H9 (cell line): Measurements from ENCODE around the gene MPV17L2. TPM values are rescaled to one million over a fixed set of nuclear protein-coding genes. Genes with fewer than 3 reads are reported as not detected.
A peak's percentile ranks its signal among the peaks of the same experiment; 100 is the strongest.

Experiments used
- DNase-seq: peaks from one replicate; pipeline ENCODE4 v3.0.0-alpha.2; 2017
- H2AFZ ChIP-seq: one replicate; pipeline ENCODE4 v1.6.1; 2013; ENCODE audit warnings: mild to moderate bottlenecking, low read length, control low read depth, moderate library complexity
- H2AK5ac ChIP-seq: 2 replicates; pipeline ENCODE4 v1.6.1; 2013; ENCODE audit warnings: low read length, control low read depth, mixed read lengths; ENCODE audit not compliant: insufficient read length
- H2BK120ac ChIP-seq: one replicate; pipeline ENCODE4 v1.6.1; 2013; ENCODE audit warnings: low read depth, mild to moderate bottlenecking, low read length, control low read depth, inconsistent platforms; ENCODE audit not compliant: poor library complexity, severe bottlenecking
- H2BK12ac ChIP-seq: 2 replicates; pipeline ENCODE4 v1.6.1; 2013; ENCODE audit warnings: low read length, control low read depth, mixed read lengths, low read depth; ENCODE audit not compliant: insufficient read length
- H2BK15ac ChIP-seq: 2 replicates; pipeline ENCODE4 v1.6.1; 2013; ENCODE audit warnings: low read depth, low read length, control low read depth
- H2BK20ac ChIP-seq: one replicate; pipeline ENCODE4 v1.6.1; 2013; ENCODE audit warnings: low read depth, mild to moderate bottlenecking, low read length, control low read depth, inconsistent platforms; ENCODE audit not compliant: poor library complexity, severe bottlenecking
- H2BK5ac ChIP-seq: 2 replicates; pipeline ENCODE4 v1.6.1; 2013; ENCODE audit warnings: low read length, control low read depth, mixed read lengths; ENCODE audit not compliant: insufficient read length
- H3K14ac ChIP-seq: 2 replicates; pipeline ENCODE4 v1.6.1; 2013; ENCODE audit warnings: low read length, control low read depth; ENCODE audit not compliant: insufficient read depth
- H3K18ac ChIP-seq: 2 replicates; pipeline ENCODE4 v1.6.1; 2013; ENCODE audit warnings: low read depth, mild to moderate bottlenecking, mixed read lengths, low read length, control low read depth; ENCODE audit not compliant: insufficient read length
- H3K23ac ChIP-seq: 2 replicates; pipeline ENCODE4 v1.6.1; 2013; ENCODE audit warnings: low read length, control low read depth, mixed read lengths, low read depth; ENCODE audit not compliant: insufficient read length
- H3K23me2 ChIP-seq: 2 replicates; pipeline ENCODE4 v1.6.1; 2013; ENCODE audit warnings: low read depth, mild to moderate bottlenecking, mixed read lengths, low read length, control low read depth; ENCODE audit not compliant: insufficient read length, poor library complexity, severe bottlenecking
- H3K27ac ChIP-seq: 2 replicates; pipeline ENCODE4 v1.5.1; 2013; ENCODE audit warnings: low read length, control low read depth, mixed read lengths, low read depth; ENCODE audit not compliant: insufficient read length
- H3K27me3 ChIP-seq: 2 replicates; pipeline ENCODE4 v1.6.1; 2013; ENCODE audit warnings: low read length, control low read depth, inconsistent platforms; ENCODE audit not compliant: insufficient read depth
- H3K4ac ChIP-seq: 2 replicates; pipeline ENCODE4 v1.6.1; 2013; ENCODE audit warnings: low read depth, mild to moderate bottlenecking, control low read depth, inconsistent platforms, low read length, moderate library complexity
- H3K4me1 ChIP-seq: 2 replicates; pipeline ENCODE4 v1.6.1; 2013; ENCODE audit warnings: low read length, control low read depth, inconsistent platforms; ENCODE audit not compliant: insufficient read depth
- H3K4me2 ChIP-seq: 2 replicates; pipeline ENCODE4 v1.6.1; 2013; ENCODE audit warnings: low read length, control low read depth, mixed read lengths; ENCODE audit not compliant: insufficient read length, insufficient read depth
- H3K56ac ChIP-seq: 2 replicates; pipeline ENCODE4 v1.6.1; 2013; ENCODE audit warnings: low read depth, mild to moderate bottlenecking, mixed read lengths, low read length, control low read depth; ENCODE audit not compliant: insufficient read length
- H3K79me1 ChIP-seq: 2 replicates; pipeline ENCODE4 v1.6.1; 2013; ENCODE audit warnings: low read depth, mild to moderate bottlenecking, moderate library complexity, low read length, control low read depth, inconsistent platforms; ENCODE audit not compliant: insufficient read depth, poor library complexity, severe bottlenecking
- H3K79me2 ChIP-seq: 2 replicates; pipeline ENCODE4 v1.6.1; 2013; ENCODE audit warnings: low read length, control low read depth, inconsistent platforms; ENCODE audit not compliant: insufficient read depth
- H3K9ac ChIP-seq: 2 replicates; pipeline ENCODE4 v1.6.1; 2013; ENCODE audit warnings: low read length, control low read depth, mixed read lengths; ENCODE audit not compliant: insufficient read length; ENCODE audit errors: extremely low read depth
- H3K9me3 ChIP-seq: one replicate; pipeline ENCODE4 v1.6.1; 2013; ENCODE audit warnings: low read depth, low read length, inconsistent platforms; ENCODE audit not compliant: control insufficient read depth
- H3T11ph ChIP-seq: one replicate; pipeline ENCODE4 v1.6.1; 2013; ENCODE audit warnings: mild to moderate bottlenecking, low read length, control low read depth, inconsistent platforms
- H4K20me1 ChIP-seq: one replicate; pipeline ENCODE4 v1.6.1; 2013; ENCODE audit not compliant: control insufficient read depth, insufficient read length, insufficient read depth
- H4K5ac ChIP-seq: 2 replicates; pipeline ENCODE4 v1.6.1; 2013; ENCODE audit warnings: low read depth, mild to moderate bottlenecking, mixed read lengths, low read length, control low read depth; ENCODE audit not compliant: insufficient read length
- H4K8ac ChIP-seq: replicated peaks from 2 replicates; pipeline ENCODE4 v1.6.1; 2013; ENCODE audit warnings: low read length, control low read depth, mixed read lengths, low read depth; ENCODE audit not compliant: insufficient read length
- H4K91ac ChIP-seq: 2 replicates; pipeline ENCODE4 v1.6.1; 2013; ENCODE audit warnings: low read depth, mild to moderate bottlenecking, moderate library complexity, mixed read lengths, low read length, control low read depth; ENCODE audit not compliant: insufficient read length
- H3K27ac Mint-ChIP-seq, 3 experiments: 2 replicates in 2 of 3; 3 replicates in 1 of 3; pipeline ENCODE4 v1.8.0; 2020 to 2021; ENCODE audit warnings: mixed read lengths in 3 of 3, mild to moderate bottlenecking in 1 of 3, moderate library complexity in 1 of 3
- H3K27me3 Mint-ChIP-seq: 2 replicates; pipeline ENCODE4 v1.8.0; 2021; ENCODE audit warnings: low read depth, mild to moderate bottlenecking, moderate library complexity, mixed read lengths
- H3K36me3 Mint-ChIP-seq, 3 experiments: 2 replicates in 2 of 3; 3 replicates in 1 of 3; pipeline ENCODE4 v1.8.0; 2020 to 2021; ENCODE audit warnings: low read depth in 3 of 3, mixed read lengths in 3 of 3; ENCODE audit not compliant: insufficient read depth in 1 of 3
- H3K4me1 Mint-ChIP-seq, 2 experiments: 2 replicates each; pipeline ENCODE4 v1.8.0; 2020; ENCODE audit warnings: mixed read lengths in 2 of 2
- H3K4me3 Mint-ChIP-seq, 2 experiments: 2 replicates in 1 of 2; 3 replicates in 1 of 2; pipeline ENCODE4 v1.8.0; 2020 to 2021; ENCODE audit warnings: mild to moderate bottlenecking in 2 of 2, mixed read lengths in 2 of 2, moderate library complexity in 1 of 2
- H3K9me3 Mint-ChIP-seq, 2 experiments: 2 replicates in 1 of 2; 3 replicates in 1 of 2; pipeline ENCODE4 v1.8.0; 2020; ENCODE audit warnings: mild to moderate bottlenecking in 2 of 2, mixed read lengths in 2 of 2, moderate library complexity in 1 of 2
- CTCF ChIP-seq: fragments of 200-600 bp; sonication (generic); conservative IDR thresholded peaks from 3 replicates; pipeline ENCODE4 v1.8.0; 2021; ENCODE audit warnings: antibody characterized with exemption, mild to moderate bottlenecking
- whole genome bisulfite sequencing: extraction: QIAGEN DNeasy Blood & Tissue Kit; methylation state at CpG from one replicate; pipeline ENCODE4 v1.1.7; 2013; ENCODE audit warnings: missing lambda C conversion rate, low lambda C conversion rate, mixed read lengths; ENCODE audit not compliant: insufficient read length; ENCODE audit errors: extremely low coverage; 5-methylcytosine and 5-hydroxymethylcytosine counted together
- total RNA-seq: library from RNA; stranded (reverse); gene quantifications from 2 replicates; pipeline ENCODE4 v1.2.1, GENCODE V29; 2021

MPV17L2 gene
- total RNA-seq, 1 experiment from 2014 or later, result 26.4 TPM

GRCh38 chr19:18152817-18153555, 40.0 kb upstream of the MPV17L2 start, which contains the start of gene PIK3R2:
PIK3R2 (plus strand) TSS chr19:18153163; CDS start chr19:18155880, 2,717 bp downstream.
- Histone ChIP-seq H2BK12ac (no peak within 1 kb of the TSS), H3K4me2 (peak within 1 kb of the TSS; percentile 62), H3K9me3 (no peaks in the 10 kb centered on the region), H3K79me2 (no peaks in the 10 kb centered on the region), H3K27me3 (no peaks in the 10 kb centered on the region), H2BK20ac (no peak within 1 kb of the TSS), H3K23me2 (peaks cover 8% of the 10 kb centered on the region), H4K91ac (no peak within 1 kb of the TSS), H3K56ac (no peak within 1 kb of the TSS), H3K4ac (no peak within 1 kb of the TSS), H3K18ac (peak within 1 kb of the TSS; percentile 94), H3K4me1 (no peaks in the 10 kb centered on the region), H3K79me1 (no peaks in the 10 kb centered on the region), H4K20me1 (peaks cover 4% of the 10 kb centered on the region), H3K9ac (peak within 1 kb of the TSS; percentile 95), H3T11ph (no peak within 1 kb of the TSS), H3K27ac (no peak within 1 kb of the TSS), H2BK5ac (no peak within 1 kb of the TSS), H3K14ac (peak within 1 kb of the TSS; percentile 96), H2AFZ (no peak within 1 kb of the TSS), H2AK5ac (no peak within 1 kb of the TSS), H4K8ac (no peak within 1 kb of the TSS), H3K23ac (no peak within 1 kb of the TSS), H4K5ac (no peak within 1 kb of the TSS), H2BK120ac (no peak within 1 kb of the TSS), H2BK15ac (no peak within 1 kb of the TSS)
- Mint-ChIP-seq H3K9me3 (no peaks in the 10 kb centered on the region), H3K27ac (peak within 1 kb of the TSS; percentile 98 to 99 (median 99)), H3K4me1 (peaks cover 15 to 30% of the 10 kb centered on the region in 2 experiments), H3K4me3 (peak within 1 kb of the TSS; percentile 75 to 84), H3K36me3 (peaks cover 7 to 13% (median 9%) of the 10 kb centered on the region in 3 experiments; a peak in 5 of 7 replicates), H3K27me3 (no peaks in the 10 kb centered on the region; the same call in 1 of the 2 replicates)
- WGBS, result no CpG with 5 or more reads among the region's 86 CpGs
- DNase-seq, result peak; percentile 98
- no peak; the same call in 1 of the 3 replicates for TF ChIP-seq CTCF
